ENCODE data around the gene FLOT2. TPM values are rescaled to one million over a fixed set of nuclear protein-coding genes. Genes with fewer than 3 reads are reported as not detected.

FLOT2 gene
- total and polyA plus RNA-seq, 2 donors (not counting 3 experiments of a cell fraction or from before 2014, with no cell fraction given) = 169 to 180 TPM

DNA sequence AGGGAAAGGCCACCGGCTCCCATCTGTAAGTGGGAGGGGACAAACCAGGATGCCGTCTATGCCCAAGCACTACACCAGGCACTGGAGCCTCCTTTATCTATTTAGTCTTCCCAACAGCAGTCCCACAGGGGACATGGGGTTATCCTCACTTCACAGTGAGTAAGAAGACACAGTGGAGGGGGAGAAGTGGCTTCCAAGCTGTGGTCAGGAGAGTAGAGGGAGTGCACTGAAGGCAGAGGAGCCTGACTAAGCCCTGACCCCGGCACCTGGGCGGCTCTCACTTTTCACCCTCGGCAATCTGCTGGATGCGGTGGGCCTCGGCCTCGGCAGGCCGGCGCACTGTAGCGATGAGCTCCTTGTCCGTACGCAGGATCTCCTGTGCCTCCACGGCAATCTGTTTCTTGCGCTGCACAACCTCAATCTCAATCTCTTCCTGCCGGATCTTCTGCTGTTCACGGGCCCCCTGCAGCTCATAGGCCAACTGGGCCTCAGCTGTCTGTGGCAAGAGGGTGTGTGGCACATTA is 15.9 kb downstream of the FLOT2 start:
- Histone ChIP-seq H4K20me1 (replicated peaks; ENCODE audit: control insufficient read depth, extremely low read depth, insufficient read depth, low read length) (no peaks in the 10 kb centered on the region), H3K9ac (replicated peaks; ENCODE audit: extremely low read depth, insufficient read depth, low read length) (no peak overlapping the region), H3K4me3 (replicated peaks in 1 of 3; ENCODE audit: insufficient read depth in 1 of 3, low read depth in 1 of 3, low read length in 3 of 3) (no peak overlapping the region), H3K79me2 (ENCODE audit: control insufficient read depth, insufficient read depth, low read length) (no peaks in the 10 kb centered on the region), H2AFZ (ENCODE audit: low read depth, low read length) (no peak overlapping the region), H3K9me3 (replicated peaks; ENCODE audit: control insufficient read depth, insufficient read depth, low read length) (no peaks in the 10 kb centered on the region), H3K9me1 (replicated peaks; ENCODE audit: control insufficient read depth, extremely low read depth, insufficient read depth, low read length) (no peaks in the 10 kb centered on the region), H3K27ac (ENCODE audit: insufficient read depth, low read depth, low read length) (no peak overlapping the region), H3K36me3 (ENCODE audit: control insufficient read depth in 2 of 2, extremely low read depth in 1 of 2, insufficient read depth in 2 of 2, low read length in 2 of 2) (peaks cover 11 to 59% of the 10 kb centered on the region in 2 experiments), H3K27me3 (ENCODE audit: control insufficient read depth in 2 of 2, insufficient read depth in 2 of 2, low read length in 2 of 2) (no peaks in the 10 kb centered on the region), H3K4me2 (ENCODE audit: insufficient read depth, low read length) (no peak overlapping the region), H3K4me1 (ENCODE audit: control insufficient read depth, extremely low read depth, insufficient read depth, low read length) (no peaks in the 10 kb centered on the region)
- TF ChIP-seq MYC (IDR thresholded peaks at IDR 0.05; ENCODE audit: low read depth, low read length) (no peak), JUN (IDR thresholded peaks at IDR 0.05; ENCODE audit: borderline replicate concordance, insufficient read depth, insufficient read length, low read depth) (no peak), POLR2AphosphoS5 (IDR thresholded peaks at IDR 0.05; ENCODE audit: insufficient read depth, low read depth, low read length) (no peak), FOS (IDR thresholded peaks at IDR 0.05; ENCODE audit: borderline replicate concordance, insufficient read depth, low read length) (no peak), GATA2 (IDR thresholded peaks at IDR 0.05; ENCODE audit: insufficient read depth, insufficient read length, low read depth, low read length) (no peak), EZH2 (IDR thresholded peaks at IDR 0.05; ENCODE audit: borderline replicate concordance, low read depth, low read length, severe bottlenecking) (no peak), POLR2A (IDR thresholded peaks at IDR 0.05; ENCODE audit: low read depth, low read length) (no peak)
- TF ChIP-seq, protein P1, sequence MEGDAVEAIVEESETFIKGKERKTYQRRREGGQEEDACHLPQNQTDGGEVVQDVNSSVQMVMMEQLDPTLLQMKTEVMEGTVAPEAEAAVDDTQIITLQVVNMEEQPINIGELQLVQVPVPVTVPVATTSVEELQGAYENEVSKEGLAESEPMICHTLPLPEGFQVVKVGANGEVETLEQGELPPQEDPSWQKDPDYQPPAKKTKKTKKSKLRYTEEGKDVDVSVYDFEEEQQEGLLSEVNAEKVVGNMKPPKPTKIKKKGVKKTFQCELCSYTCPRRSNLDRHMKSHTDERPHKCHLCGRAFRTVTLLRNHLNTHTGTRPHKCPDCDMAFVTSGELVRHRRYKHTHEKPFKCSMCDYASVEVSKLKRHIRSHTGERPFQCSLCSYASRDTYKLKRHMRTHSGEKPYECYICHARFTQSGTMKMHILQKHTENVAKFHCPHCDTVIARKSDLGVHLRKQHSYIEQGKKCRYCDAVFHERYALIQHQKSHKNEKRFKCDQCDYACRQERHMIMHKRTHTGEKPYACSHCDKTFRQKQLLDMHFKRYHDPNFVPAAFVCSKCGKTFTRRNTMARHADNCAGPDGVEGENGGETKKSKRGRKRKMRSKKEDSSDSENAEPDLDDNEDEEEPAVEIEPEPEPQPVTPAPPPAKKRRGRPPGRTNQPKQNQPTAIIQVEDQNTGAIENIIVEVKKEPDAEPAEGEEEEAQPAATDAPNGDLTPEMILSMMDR (IDR thresholded peaks at IDR 0.05; ENCODE audit: extremely low read depth in 1 of 2, insufficient read depth in 1 of 2, low read depth in 1 of 2, low read length in 2 of 2) = no peak
- TF ChIP-seq, protein P2, sequence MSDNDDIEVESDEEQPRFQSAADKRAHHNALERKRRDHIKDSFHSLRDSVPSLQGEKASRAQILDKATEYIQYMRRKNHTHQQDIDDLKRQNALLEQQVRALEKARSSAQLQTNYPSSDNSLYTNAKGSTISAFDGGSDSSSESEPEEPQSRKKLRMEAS (IDR thresholded peaks at IDR 0.05; ENCODE audit: insufficient read depth, insufficient read length) = no peak
- CTCF ChIA-PET = interaction anchor here (1.5 to 2.5 kb wide), 3 partner anchors 32 to 121 kb away, joined by 5 to 9 read pairs (median 6); no protein-coding TSS in a partner anchor
- DNase-seq (ENCODE audit: low read depth, low spot score) = no peak
- FAIRE-seq = no peak
- POLR2A ChIA-PET = no interaction called here
- BruUV-seq (replicated peaks) = no TSS peak
- dilution Hi-C loops (cut with MboI; ENCODE audit: extremely low pct_ligation_motif_present, low sequenced_read_pairs) (no loop called here), intact Hi-C loops (cut with micrococcal nuclease) (no loop called here)

Measured in endothelial cell of umbilical vein (primary cell).